Upper lobe of left lung (tissue), 6 donors: Measurements from ENCODE around the gene PPP4R3B. TPM values are rescaled to one million over a fixed set of nuclear protein-coding genes. Genes with fewer than 3 reads are reported as not detected.
A peak's percentile ranks its signal among the peaks of the same experiment; 100 is the strongest.
"Not testable (repeated sequence)": the region's sequence is repeated elsewhere in the genome, so short reads cannot be mapped to it uniquely, and the experiment has no call there.

ENCODE experiments used
- ATAC-seq, 2 donors: fragments of 200-7000 bp; cut with Tn5 transposase; one replicate each; pipeline ENCODE4 v1.9.1; 2022; ENCODE audit warnings: mild to moderate bottlenecking in 2 of 2, moderate library complexity in 2 of 2; ENCODE audit not compliant: low FRiP score in 2 of 2
- DNase-seq, 2 donors: peaks; one replicate each; pipeline ENCODE4 v3.0.0-alpha.2; 2019 to 2020
- H3K27ac ChIP-seq, 4 donors: fragments of 200-600 bp; sonication (generic); one replicate each; pipeline ENCODE4 v1.5.1; 2016 to 2019
- H3K27me3 ChIP-seq, 4 donors: fragments of 200-600 bp; sonication (generic); one replicate each; pipeline ENCODE4 v1.5.1; 2017 to 2019
- H3K36me3 ChIP-seq, 4 donors: fragments of 200-600 bp; sonication (generic); one replicate each; pipeline ENCODE4 v1.5.1; 2016 to 2019
- H3K4me1 ChIP-seq, 4 donors: fragments of 200-600 bp; sonication (generic); one replicate each; pipeline ENCODE4 v1.5.1; 2018 to 2019
- H3K4me3 ChIP-seq, 4 donors: fragments of 200-600 bp; sonication (generic); one replicate each; pipeline ENCODE4 v1.5.1; 2017 to 2019; ENCODE audit warnings: mild to moderate bottlenecking in 2 of 4, moderate library complexity in 1 of 4
- H3K9me3 ChIP-seq, 4 donors: fragments of 200-600 bp; sonication (generic); one replicate each; pipeline ENCODE4 v1.5.1; 2018 to 2019
- EP300 ChIP-seq, 4 donors: sonication (generic); formaldehyde crosslinking; IDR thresholded peaks; one replicate each; pipeline ENCODE4 v1.5.1; 2017; ENCODE audit warnings: antibody characterized with exemption in 4 of 4, control low read depth in 2 of 4
- POLR2A ChIP-seq, 4 donors: fragments of 450-650 bp; IDR thresholded peaks; one replicate each; pipeline ENCODE4 v1.5.1; 2016 to 2017; ENCODE audit warnings: antibody characterized with exemption in 4 of 4, mild to moderate bottlenecking in 2 of 4
- POLR2AphosphoS5 ChIP-seq, 2 donors: sonication (generic); formaldehyde crosslinking; IDR thresholded peaks; one replicate each; pipeline ENCODE4 v1.5.1; 2017; ENCODE audit warnings: antibody characterized with exemption in 2 of 2
- WGBS, 2 donors: methylation state at CpG; one replicate each; pipeline ENCODE4 v1.1.5; 2017 to 2018; 5-methylcytosine and 5-hydroxymethylcytosine counted together
- total RNA-seq, 6 donors: library from RNA; depleted of rRNA in 4 of 6; stranded (reverse); fragments of >200 nt in 4 of 6; gene quantifications; one replicate each; pipeline versions ENCODE4 v1.1.0 to v1.2.1, GENCODE V29; 2016 to 2021
- TF ChIP-seq, protein P1 (sequence below), 6 experiments: fragments of 450-650 bp in 4 of 6; fragments of 200-600 bp in 2 of 6; sonication (generic) in 2 of 6; IDR thresholded peaks; one replicate each; pipeline ENCODE4 v1.5.1; 2016 to 2019; ENCODE audit warnings: antibody characterized with exemption in 6 of 6
- donor health status: DM: no; HTN: no; CAD: no; lungs with moderate emphysema.
- donor health status: DM: no; HTN: yes; CAD: no; lungs with severe emphysema.

The PPP4R3B gene
- total RNA-seq, 6 donors from 2014 or later: 37.2 to 117 (median 53.7) TPM

DNA sequence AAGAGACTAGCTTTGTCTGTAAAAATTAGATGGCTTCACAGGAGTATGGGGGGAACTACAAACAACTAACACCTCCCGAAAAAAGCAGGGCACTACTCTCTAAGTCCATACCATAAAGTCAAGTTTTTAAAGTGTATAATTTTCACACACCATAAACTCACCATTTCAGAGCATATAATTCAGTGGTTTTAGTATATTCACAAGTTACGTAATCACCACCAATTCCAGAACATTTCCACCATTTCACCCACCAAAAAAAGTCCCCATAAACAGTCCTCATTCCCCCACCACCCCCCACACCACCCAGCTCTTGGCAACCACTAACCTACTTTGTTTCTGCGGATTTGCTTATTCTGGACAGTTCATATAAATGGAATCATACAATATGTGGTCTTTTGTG is 64.1 kb downstream of the PPP4R3B start:
- WGBS, 2 donors: 96 to 99% methylated on average over 3 of the region's 3 CpGs
- TF ChIP-seq EP300 (IDR thresholded peaks at IDR 0.05) (no peak), POLR2AphosphoS5 (IDR thresholded peaks at IDR 0.05) (no peak), POLR2A (IDR thresholded peaks at IDR 0.05) (no peak)
- TF ChIP-seq, protein P1, sequence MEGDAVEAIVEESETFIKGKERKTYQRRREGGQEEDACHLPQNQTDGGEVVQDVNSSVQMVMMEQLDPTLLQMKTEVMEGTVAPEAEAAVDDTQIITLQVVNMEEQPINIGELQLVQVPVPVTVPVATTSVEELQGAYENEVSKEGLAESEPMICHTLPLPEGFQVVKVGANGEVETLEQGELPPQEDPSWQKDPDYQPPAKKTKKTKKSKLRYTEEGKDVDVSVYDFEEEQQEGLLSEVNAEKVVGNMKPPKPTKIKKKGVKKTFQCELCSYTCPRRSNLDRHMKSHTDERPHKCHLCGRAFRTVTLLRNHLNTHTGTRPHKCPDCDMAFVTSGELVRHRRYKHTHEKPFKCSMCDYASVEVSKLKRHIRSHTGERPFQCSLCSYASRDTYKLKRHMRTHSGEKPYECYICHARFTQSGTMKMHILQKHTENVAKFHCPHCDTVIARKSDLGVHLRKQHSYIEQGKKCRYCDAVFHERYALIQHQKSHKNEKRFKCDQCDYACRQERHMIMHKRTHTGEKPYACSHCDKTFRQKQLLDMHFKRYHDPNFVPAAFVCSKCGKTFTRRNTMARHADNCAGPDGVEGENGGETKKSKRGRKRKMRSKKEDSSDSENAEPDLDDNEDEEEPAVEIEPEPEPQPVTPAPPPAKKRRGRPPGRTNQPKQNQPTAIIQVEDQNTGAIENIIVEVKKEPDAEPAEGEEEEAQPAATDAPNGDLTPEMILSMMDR (IDR thresholded peaks at IDR 0.05): no peak
- ATAC-seq (no peak), DNase-seq (no peak)
- H3K27me3 ChIP-seq: no peaks in the 10 kb centered on the region
- no peaks in the 10 kb centered on the region for H3K9me3 ChIP-seq
- H3K36me3 ChIP-seq: peaks cover 0 to 73% (median 25%) of the 10 kb centered on the region in 4 donors
- no peak overlapping the region for H3K27ac ChIP-seq
- H3K4me3 ChIP-seq: no peak overlapping the region
- peaks cover 0 to 12% (median 7%) of the 10 kb centered on the region in 4 donors for H3K4me1 ChIP-seq

DNA sequence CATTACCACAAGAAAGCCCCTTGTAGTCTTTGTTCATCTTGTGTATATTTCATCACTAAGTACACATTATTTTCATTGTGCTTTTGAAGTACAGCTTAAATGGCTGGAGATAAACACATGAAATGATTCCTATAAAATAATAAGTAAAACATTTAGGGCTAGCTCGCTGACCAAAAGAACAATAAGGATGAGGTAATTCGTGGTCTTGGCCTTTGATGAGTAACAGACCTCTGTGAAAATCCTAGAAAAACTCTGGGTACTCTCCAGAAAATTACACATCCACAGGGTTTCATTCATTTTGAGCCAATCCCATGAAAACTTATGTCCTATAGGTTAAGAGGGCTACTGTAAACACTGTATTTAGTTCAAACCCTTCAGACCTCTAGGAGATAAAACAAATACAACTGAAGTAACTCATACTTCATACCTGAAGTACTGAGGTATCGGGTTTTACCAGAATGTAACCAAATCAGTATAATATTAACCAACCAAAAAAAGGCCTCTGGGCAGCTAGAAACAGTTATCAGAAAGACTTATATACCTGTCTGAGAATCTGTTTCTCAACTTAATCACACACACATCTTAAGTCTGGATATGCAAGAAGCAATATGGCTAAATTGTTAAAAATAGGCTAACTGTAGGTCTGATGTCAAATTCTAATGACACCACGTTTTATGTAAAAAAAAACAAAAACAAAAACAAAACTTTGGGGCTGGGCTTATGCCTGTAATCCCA is 66.9 kb downstream of the PPP4R3B start:
- peaks cover 0 to 4% (median 2%) of the 10 kb centered on the region in 4 donors for H3K4me1 ChIP-seq
- no peak overlapping the region for H3K4me3 ChIP-seq
- TF ChIP-seq EP300 (IDR thresholded peaks at IDR 0.05) (no peak), POLR2AphosphoS5 (IDR thresholded peaks at IDR 0.05) (no peak), POLR2A (IDR thresholded peaks at IDR 0.05) (no peak)
- TF ChIP-seq, protein P1 (IDR thresholded peaks at IDR 0.05): no peak
- 69 to 72% methylated on average over 4 of the region's 4 CpGs for WGBS, 2 donors
- H3K36me3 ChIP-seq: peaks cover 0 to 73% (median 13%) of the 10 kb centered on the region in 4 donors
- ATAC-seq (no peak), DNase-seq (no peak)
- no peak overlapping the region for H3K27ac ChIP-seq
- no peaks in the 10 kb centered on the region for H3K27me3 ChIP-seq
- no peaks in the 10 kb centered on the region for H3K9me3 ChIP-seq

DNA sequence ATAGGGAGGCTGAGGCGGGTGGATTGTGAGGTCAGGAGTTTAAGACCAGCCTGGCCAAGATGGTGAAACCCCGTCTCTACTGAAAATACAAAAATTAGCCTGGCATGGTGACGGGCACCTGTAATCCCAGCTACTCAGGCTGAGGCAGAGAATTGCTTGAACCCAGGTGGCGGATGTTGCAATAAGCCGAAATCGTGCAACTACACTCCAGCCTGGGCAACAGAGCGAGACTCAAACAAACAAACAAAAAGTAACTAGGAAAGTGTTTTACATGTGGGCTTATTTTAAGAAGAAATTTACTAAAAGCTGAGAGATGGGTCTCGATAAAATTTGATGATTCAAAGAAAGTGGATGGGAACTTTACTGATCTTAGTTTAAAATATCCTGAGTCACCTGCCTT is 69.7 kb downstream of the PPP4R3B start:
- H3K36me3 ChIP-seq: peaks cover 0 to 80% (median 12%) of the 10 kb centered on the region in 4 donors
- ATAC-seq, H3K27me3 ChIP-seq, DNase-seq, H3K9me3 ChIP-seq, H3K4me1 ChIP-seq, H3K27ac ChIP-seq, H3K4me3 ChIP-seq: not testable (repeated sequence)
- WGBS, 2 donors: 86 to 87% methylated on average over 8 of the region's 8 CpGs

DNA sequence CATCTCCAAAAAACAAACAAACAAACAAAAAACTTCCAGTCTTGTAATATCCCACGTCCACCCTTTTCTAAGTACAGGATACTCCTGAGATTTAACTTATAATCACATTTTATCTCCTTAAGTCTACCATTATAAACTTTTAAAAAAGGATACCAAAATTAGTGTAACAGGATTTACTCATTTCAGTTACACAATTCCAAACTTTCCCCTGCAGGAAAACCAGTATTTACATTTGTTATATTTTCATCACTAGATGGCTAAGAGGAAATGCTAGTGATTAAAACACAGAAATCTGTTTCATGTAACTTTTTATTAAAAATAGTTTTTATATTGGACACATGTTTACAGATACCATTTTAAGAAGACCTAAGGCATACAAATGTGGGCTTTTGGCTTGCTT is 70.4 kb downstream of the PPP4R3B start:
- H3K27ac ChIP-seq: no peak overlapping the region
- no peaks in the 10 kb centered on the region for H3K9me3 ChIP-seq
- H3K27me3 ChIP-seq: no peaks in the 10 kb centered on the region
- TF ChIP-seq POLR2AphosphoS5 (IDR thresholded peaks at IDR 0.05): no peak
- TF ChIP-seq EP300 (IDR thresholded peaks at IDR 0.05): no peak
- TF ChIP-seq POLR2A (IDR thresholded peaks at IDR 0.05): no peak
- TF ChIP-seq, protein P1 (IDR thresholded peaks at IDR 0.05): no peak
- H3K36me3 ChIP-seq: peaks cover 0 to 74% (median 12%) of the 10 kb centered on the region in 4 donors
- WGBS, 2 donors: 83 to 85% methylated on average over 1 of the region's 1 CpG
- peaks cover 0 to 4% (median 0%) of the 10 kb centered on the region in 4 donors for H3K4me1 ChIP-seq
- ATAC-seq: no peak
- no peak overlapping the region for H3K4me3 ChIP-seq
- DNase-seq: no peak

- no peak for ATAC-seq
- H3K9me3 ChIP-seq: no peaks in the 10 kb centered on the region
- H3K27me3 ChIP-seq: no peaks in the 10 kb centered on the region
- peak overlapping the region in 1 of 4 donors; percentile 34 for H3K27ac ChIP-seq
- H3K36me3 ChIP-seq: peaks cover 4 to 68% (median 24%) of the 10 kb centered on the region in 4 donors
- DNase-seq: no peak
- whole genome bisulfite sequencing, 2 donors: 70 to 73% methylated on average over 6 of the region's 6 CpGs
- H3K4me3 ChIP-seq: no peak overlapping the region
- no peaks in the 10 kb centered on the region for H3K4me1 ChIP-seq
- TF ChIP-seq EP300 (IDR thresholded peaks at IDR 0.05) (no peak), POLR2AphosphoS5 (IDR thresholded peaks at IDR 0.05) (no peak), POLR2A (IDR thresholded peaks at IDR 0.05) (no peak)
- TF ChIP-seq, protein P1 (IDR thresholded peaks at IDR 0.05): no peak
These were observed 86.8 kb downstream of the PPP4R3B start for GRCh38 chr2:55530539-55531081.
